ENCODE measurements around the gene CAMK1D. TPM values are rescaled to one million over a fixed set of nuclear protein-coding genes. Genes with fewer than 3 reads are reported as not detected.

CAMK1D gene
- total RNA-seq, 1 experiment from 2014 or later = 3.8 TPM

DNA sequence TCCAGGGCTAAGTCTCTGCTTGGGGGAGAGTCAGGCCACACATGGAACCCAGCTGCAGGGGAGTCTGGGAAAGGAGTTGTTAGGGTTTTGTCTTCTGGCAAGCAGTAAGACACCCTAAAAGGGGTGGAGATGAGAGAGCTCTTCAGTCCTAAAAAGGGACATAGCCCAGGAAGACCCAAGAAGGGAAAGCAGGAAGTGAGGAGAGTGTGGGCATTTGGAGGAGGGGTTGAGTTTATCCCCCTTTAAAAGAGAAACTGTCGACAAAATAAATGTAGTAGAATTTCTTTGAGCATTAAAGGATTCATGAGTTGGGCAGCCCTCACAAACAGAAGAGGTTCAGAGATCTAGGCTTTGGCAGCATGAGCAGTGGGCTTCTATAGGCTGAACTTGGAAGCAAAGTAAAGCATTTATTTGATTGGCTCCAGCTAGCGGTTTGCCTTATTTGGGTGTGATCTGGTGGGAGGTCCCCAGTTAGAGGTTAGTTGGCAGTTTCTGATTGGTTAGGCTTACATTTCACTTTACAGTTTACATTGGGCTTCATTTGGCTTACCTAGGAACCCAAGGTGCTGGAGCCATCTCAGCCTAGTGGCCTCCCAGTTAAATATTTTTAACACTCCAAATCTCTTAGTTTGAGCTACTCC lies 246.7 kb downstream of the CAMK1D start:
- no peaks in the 10 kb centered on the region for H3K9me3 ChIP-seq (replicated peaks)
- H3K27me3 ChIP-seq (replicated peaks) = no peaks in the 10 kb centered on the region

DNA sequence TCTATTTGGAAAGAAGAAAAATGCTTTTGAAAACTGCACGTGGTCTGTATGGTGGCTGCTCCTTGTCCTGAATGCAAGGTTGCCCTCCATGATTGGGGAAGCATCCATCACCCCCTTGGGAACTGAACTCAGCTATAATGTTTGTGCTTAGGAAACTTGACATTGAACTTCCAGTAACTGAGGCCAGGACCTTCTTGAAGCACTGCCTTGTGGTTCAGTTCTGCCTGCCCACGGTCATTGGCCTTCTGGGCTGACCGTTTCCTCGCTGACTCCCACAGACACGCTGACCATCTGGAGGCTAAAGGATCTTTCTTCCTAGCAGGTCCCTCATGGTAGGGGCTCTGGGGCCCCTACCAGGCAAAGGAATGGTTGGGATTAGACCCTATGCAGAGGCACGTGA lies 247.8 kb downstream of the CAMK1D start:
- Histone ChIP-seq H3K36me3 (no peaks in the 10 kb centered on the region), H3K27me3 (replicated peaks) (no peaks in the 10 kb centered on the region), H3K9me3 (replicated peaks) (no peaks in the 10 kb centered on the region), H3K27ac (no peak overlapping the region), H3K4me3 (no peak overlapping the region), H3K4me1 (replicated peaks) (no peaks in the 10 kb centered on the region)
- no peak for DNase-seq (ENCODE audit: low read depth in 1 of 2, low spot score in 2 of 2)

More for the DNA sequence above, 246.7 kb downstream of the CAMK1D start:
- Histone ChIP-seq H3K4me3 (no peak overlapping the region), H3K4me1 (replicated peaks) (no peaks in the 10 kb centered on the region), H3K36me3 (no peaks in the 10 kb centered on the region), H3K27ac (no peak overlapping the region)
- no peak for DNase-seq (ENCODE audit: low read depth in 1 of 2, low spot score in 2 of 2)

GRCh38 chr10:12597788-12598765 lies 248.7 kb downstream of the CAMK1D start:
- H3K4me1 ChIP-seq (replicated peaks) = no peaks in the 10 kb centered on the region
- H3K4me3 ChIP-seq = no peak overlapping the region
- no peaks in the 10 kb centered on the region for H3K9me3 ChIP-seq (replicated peaks)
- no peak overlapping the region for H3K27ac ChIP-seq
- no peaks in the 10 kb centered on the region for H3K27me3 ChIP-seq (replicated peaks)
- no peaks in the 10 kb centered on the region for H3K36me3 ChIP-seq
- no peak for DNase-seq (ENCODE audit: low read depth in 1 of 2, low spot score in 2 of 2)

DNA sequence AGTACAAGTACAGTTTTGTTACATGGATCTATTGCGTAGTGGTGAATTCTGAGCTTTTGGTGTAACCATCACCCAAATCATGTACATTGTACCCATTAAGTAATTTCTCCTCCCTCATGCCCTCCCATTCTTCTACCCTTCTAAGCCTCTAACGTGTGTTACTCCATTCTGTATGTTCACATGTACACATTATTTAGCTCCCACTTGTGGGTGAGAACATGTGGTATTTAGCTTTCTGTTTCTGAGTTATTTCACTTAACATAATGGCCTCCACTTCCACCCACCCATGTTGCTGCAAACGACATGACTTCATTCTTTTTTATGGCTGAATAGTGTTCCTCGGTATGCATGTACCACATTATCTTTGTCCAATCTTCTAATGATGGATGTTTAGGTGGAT lies 251.3 kb downstream of the CAMK1D start:
- Histone ChIP-seq H3K4me3 (no peak overlapping the region), H3K27ac (no peak overlapping the region), H3K27me3 (replicated peaks) (no peaks in the 10 kb centered on the region), H3K36me3 (no peaks in the 10 kb centered on the region), H3K4me1 (replicated peaks) (peaks cover 3% of the 10 kb centered on the region), H3K9me3 (replicated peaks) (no peaks in the 10 kb centered on the region)
- DNase-seq (ENCODE audit: low read depth in 1 of 2, low spot score in 2 of 2) = no peak

DNA sequence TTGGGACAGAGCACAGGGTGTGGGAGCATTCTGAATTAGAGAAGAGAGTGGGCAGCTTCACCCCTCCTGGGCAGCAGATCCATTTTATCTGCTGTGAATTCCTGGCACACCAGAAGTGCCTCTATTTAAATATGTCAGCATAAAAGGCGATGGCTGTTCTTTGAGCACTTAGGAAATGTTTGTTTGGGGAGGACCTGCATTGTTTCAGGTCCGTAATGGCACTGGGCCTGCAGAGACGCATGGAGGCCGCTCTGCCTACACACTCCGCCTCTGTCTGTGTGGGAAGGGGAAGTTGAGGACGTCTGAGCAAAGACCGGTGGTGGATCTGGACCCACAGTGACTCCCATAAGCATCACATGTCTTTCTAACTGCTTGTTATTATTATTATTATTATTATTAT lies 253.2 kb downstream of the CAMK1D start:
- Histone ChIP-seq H3K36me3 (no peaks in the 10 kb centered on the region), H3K27ac (no peak overlapping the region), H3K4me1 (replicated peaks) (peaks cover 8% of the 10 kb centered on the region), H3K27me3 (replicated peaks) (no peaks in the 10 kb centered on the region), H3K4me3 (no peak overlapping the region), H3K9me3 (replicated peaks) (no peaks in the 10 kb centered on the region)
- DNase-seq (ENCODE audit: low read depth in 1 of 2, low spot score in 2 of 2) = no peak

GRCh38 chr10:12603766-12604470 lies 254.6 kb downstream of the CAMK1D start:
- no peaks in the 10 kb centered on the region for H3K9me3 ChIP-seq (replicated peaks)
- H3K27me3 ChIP-seq (replicated peaks) = no peaks in the 10 kb centered on the region
- DNase-seq (ENCODE audit: low read depth in 1 of 2, low spot score in 2 of 2) = no peak
- no peaks in the 10 kb centered on the region for H3K36me3 ChIP-seq
- H3K4me3 ChIP-seq = no peak overlapping the region
- no peak overlapping the region for H3K27ac ChIP-seq
- H3K4me1 ChIP-seq (replicated peaks) = peaks cover 8% of the 10 kb centered on the region

DNA sequence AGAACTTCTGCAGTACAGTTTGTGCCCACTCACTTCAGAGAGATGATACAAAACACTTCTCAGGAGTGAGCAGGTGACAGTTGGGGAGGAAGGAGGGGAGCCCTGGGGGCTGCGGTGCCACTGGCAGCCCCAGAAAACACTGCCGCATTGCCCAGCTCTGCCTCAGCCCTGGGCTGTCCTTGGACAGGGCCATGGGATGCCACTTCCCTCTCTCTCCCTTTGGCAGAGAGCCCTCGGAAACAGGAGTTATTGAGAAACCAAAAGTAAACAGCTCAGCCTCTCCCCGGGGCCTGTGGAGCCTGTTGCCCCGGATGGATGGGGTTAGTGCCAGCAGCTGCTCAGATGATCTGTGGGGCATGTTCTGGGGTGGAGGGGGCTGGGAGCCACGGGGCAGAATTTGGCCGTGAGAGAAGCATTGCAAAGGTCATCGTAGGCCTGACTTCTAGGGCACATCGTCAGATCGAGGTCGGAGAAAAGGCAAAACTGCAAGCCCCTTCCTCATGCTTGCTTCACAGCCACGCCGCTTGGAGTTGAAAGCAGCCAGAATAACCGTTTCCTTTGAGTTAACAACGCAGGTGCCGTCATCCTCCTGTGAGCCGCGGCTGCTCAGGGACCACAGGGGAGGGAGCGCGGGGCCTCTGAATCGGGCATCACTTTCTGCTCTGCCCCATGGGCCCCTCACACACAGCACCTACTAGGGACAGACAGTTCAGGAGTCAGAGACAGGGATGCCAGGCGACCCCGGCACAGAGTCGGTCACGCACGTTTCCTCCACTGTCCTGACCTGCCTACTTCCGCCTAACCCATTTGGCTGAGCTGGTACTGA lies 256.4 kb downstream of the CAMK1D start:
- H3K27me3 ChIP-seq (replicated peaks) = no peaks in the 10 kb centered on the region
- H3K9me3 ChIP-seq (replicated peaks) = no peaks in the 10 kb centered on the region
- H3K4me3 ChIP-seq = no peak overlapping the region
- peak in 1 of 2 experiments; percentile 8 for DNase-seq (ENCODE audit: low read depth in 1 of 2, low spot score in 2 of 2)
- H3K27ac ChIP-seq = no peak overlapping the region
- peaks cover 8% of the 10 kb centered on the region for H3K4me1 ChIP-seq (replicated peaks)
- H3K36me3 ChIP-seq = no peaks in the 10 kb centered on the region

DNA sequence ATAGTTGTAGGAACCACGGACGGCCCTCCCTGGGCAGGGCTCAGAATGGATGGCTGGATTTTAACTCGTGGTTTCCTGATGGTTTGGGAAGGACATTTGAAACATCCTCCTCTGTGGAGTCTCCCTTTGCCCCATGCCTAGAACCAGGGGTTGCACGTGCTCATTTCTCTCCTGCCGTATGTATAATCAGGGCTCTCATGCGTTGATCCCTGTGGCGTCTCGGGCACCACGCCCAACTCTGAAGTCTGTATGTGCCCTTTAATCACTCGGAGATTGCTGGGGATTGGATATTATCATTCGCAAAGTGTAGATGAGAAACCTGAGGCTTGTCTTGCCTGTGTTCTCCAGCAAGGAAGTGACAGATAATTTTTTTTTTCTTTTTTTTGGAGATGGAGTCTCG lies 257.1 kb downstream of the CAMK1D start:
- no peak overlapping the region for H3K4me3 ChIP-seq
- H3K36me3 ChIP-seq = no peaks in the 10 kb centered on the region

GRCh38 chr10:12608761-12609160 lies 259.4 kb downstream of the CAMK1D start:
- no peaks in the 10 kb centered on the region for H3K9me3 ChIP-seq (replicated peaks)
- H3K27ac ChIP-seq = no peak overlapping the region
- no peaks in the 10 kb centered on the region for H3K27me3 ChIP-seq (replicated peaks)
- no peak for DNase-seq (ENCODE audit: low read depth in 1 of 2, low spot score in 2 of 2)
- no peak overlapping the region for H3K4me3 ChIP-seq
- H3K4me1 ChIP-seq (replicated peaks) = peaks cover 8% of the 10 kb centered on the region
- H3K36me3 ChIP-seq = no peaks in the 10 kb centered on the region

More for the DNA sequence above, 257.1 kb downstream of the CAMK1D start:
- no peak overlapping the region for H3K27ac ChIP-seq
- no peaks in the 10 kb centered on the region for H3K27me3 ChIP-seq (replicated peaks)
- no peaks in the 10 kb centered on the region for H3K9me3 ChIP-seq (replicated peaks)
- peaks cover 8% of the 10 kb centered on the region for H3K4me1 ChIP-seq (replicated peaks)
- no peak for DNase-seq (ENCODE audit: low read depth in 1 of 2, low spot score in 2 of 2)

DNA sequence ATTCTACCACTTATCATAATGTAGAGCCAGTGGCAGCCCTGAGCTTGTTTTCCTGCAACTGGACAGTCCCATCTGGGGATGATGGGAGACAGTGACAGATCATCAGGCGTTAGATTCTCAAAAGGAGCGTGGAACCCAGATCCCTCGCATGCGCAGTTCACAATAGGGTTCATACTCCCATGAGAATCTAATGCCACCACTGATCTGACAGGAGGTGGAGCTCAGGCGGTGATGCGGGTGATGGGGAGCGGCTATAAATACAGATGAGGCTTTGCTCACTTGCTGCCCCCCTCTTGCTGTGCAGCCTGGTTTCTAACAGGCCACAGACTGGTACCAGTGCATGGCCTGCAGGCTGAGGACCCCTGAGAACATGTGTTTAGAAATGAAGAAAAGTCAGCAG lies 260.1 kb downstream of the CAMK1D start:
- H3K9me3 ChIP-seq (replicated peaks) = no peaks in the 10 kb centered on the region
- H3K4me3 ChIP-seq = no peak overlapping the region
- no peak overlapping the region for H3K27ac ChIP-seq
- DNase-seq (ENCODE audit: low read depth in 1 of 2, low spot score in 2 of 2) = no peak
- no peaks in the 10 kb centered on the region for H3K27me3 ChIP-seq (replicated peaks)
- H3K4me1 ChIP-seq (replicated peaks) = peaks cover 8% of the 10 kb centered on the region
- no peaks in the 10 kb centered on the region for H3K36me3 ChIP-seq

- Histone ChIP-seq H3K9me3 (replicated peaks) (no peaks in the 10 kb centered on the region), H3K27ac (no peak overlapping the region), H3K36me3 (no peaks in the 10 kb centered on the region), H3K27me3 (replicated peaks) (no peaks in the 10 kb centered on the region), H3K4me1 (replicated peaks) (no peaks in the 10 kb centered on the region), H3K4me3 (no peak overlapping the region)
- no peak for DNase-seq (ENCODE audit: low read depth in 1 of 2, low spot score in 2 of 2)
Measured at GRCh38 chr10:12613136-12613535, 263.8 kb downstream of the CAMK1D start.

GRCh38 chr10:12614177-12614995 lies 265.0 kb downstream of the CAMK1D start:
- Histone ChIP-seq H3K27me3 (replicated peaks) (no peaks in the 10 kb centered on the region), H3K27ac (no peak overlapping the region), H3K4me1 (replicated peaks) (no peaks in the 10 kb centered on the region), H3K4me3 (no peak overlapping the region), H3K9me3 (replicated peaks) (no peaks in the 10 kb centered on the region), H3K36me3 (no peaks in the 10 kb centered on the region)
- no peak for DNase-seq (ENCODE audit: low read depth in 1 of 2, low spot score in 2 of 2)

Measured in SJSA1 (cell line).